ENCODE results near the gene PRKAG2.
A peak's percentile ranks its signal among the peaks of the same experiment; 100 is the strongest.

The PRKAG2 gene

GRCh38 chr7:151891753-151892152 lies 14.8 kb upstream of the PRKAG2 start:
- Histone ChIP-seq H3K4me3 (ENCODE audit: low read length) (no peak overlapping the region), H3K9me3 (ENCODE audit: control insufficient read depth, low read length) (no peaks in the 10 kb centered on the region), H3K36me3 (ENCODE audit: control insufficient read depth, insufficient read depth, low read length, severe bottlenecking) (no peaks in the 10 kb centered on the region), H3K9ac (ENCODE audit: low read length) (no peak overlapping the region), H3K27me3 (replicated peaks; ENCODE audit: control insufficient read depth, insufficient read depth, low read length) (peaks cover 70% of the 10 kb centered on the region), H3K4me1 (ENCODE audit: control insufficient read depth, insufficient read depth, low read length) (no peaks in the 10 kb centered on the region)
- DNase-seq (ENCODE audit: low read depth), result no peak

GRCh38 chr7:151891182-151891581 lies 14.3 kb upstream of the PRKAG2 start:
- peaks cover 72% of the 10 kb centered on the region for H3K27me3 ChIP-seq (replicated peaks; ENCODE audit: control insufficient read depth, insufficient read depth, low read length)
- DNase-seq (ENCODE audit: low read depth), result no peak

GRCh38 chr7:151890355-151891004 lies 13.6 kb upstream of the PRKAG2 start:
- Histone ChIP-seq H3K9ac (ENCODE audit: low read length) (no peak overlapping the region), H3K4me3 (ENCODE audit: low read length) (no peak overlapping the region), H3K36me3 (ENCODE audit: control insufficient read depth, insufficient read depth, low read length, severe bottlenecking) (no peaks in the 10 kb centered on the region), H3K27me3 (replicated peaks; ENCODE audit: control insufficient read depth, insufficient read depth, low read length) (peaks cover 79% of the 10 kb centered on the region), H3K4me1 (ENCODE audit: control insufficient read depth, insufficient read depth, low read length) (no peaks in the 10 kb centered on the region), H3K9me3 (ENCODE audit: control insufficient read depth, low read length) (no peaks in the 10 kb centered on the region)
- no peak for DNase-seq (ENCODE audit: low read depth)

More at GRCh38 chr7:151891182-151891581, 14.3 kb upstream of the PRKAG2 start:
- H3K4me3 ChIP-seq (ENCODE audit: low read length), result no peak overlapping the region
- H3K36me3 ChIP-seq (ENCODE audit: control insufficient read depth, insufficient read depth, low read length, severe bottlenecking), result no peaks in the 10 kb centered on the region
- H3K9ac ChIP-seq (ENCODE audit: low read length), result no peak overlapping the region
- no peaks in the 10 kb centered on the region for H3K9me3 ChIP-seq (ENCODE audit: control insufficient read depth, low read length)
- H3K4me1 ChIP-seq (ENCODE audit: control insufficient read depth, insufficient read depth, low read length), result no peaks in the 10 kb centered on the region

- Histone ChIP-seq H3K9ac (ENCODE audit: low read length) (no peak overlapping the region), H3K36me3 (ENCODE audit: control insufficient read depth, insufficient read depth, low read length, severe bottlenecking) (no peaks in the 10 kb centered on the region), H3K4me3 (ENCODE audit: low read length) (no peak overlapping the region), H3K9me3 (ENCODE audit: control insufficient read depth, low read length) (no peaks in the 10 kb centered on the region), H3K4me1 (ENCODE audit: control insufficient read depth, insufficient read depth, low read length) (peaks cover 6% of the 10 kb centered on the region), H3K27me3 (replicated peaks; ENCODE audit: control insufficient read depth, insufficient read depth, low read length) (peaks cover 87% of the 10 kb centered on the region)
- no peak for DNase-seq (ENCODE audit: low read depth)
Measured at GRCh38 chr7:151889406-151890354, 12.8 kb upstream of the PRKAG2 start.

GRCh38 chr7:151888079-151889067 lies 11.5 kb upstream of the PRKAG2 start:
- Histone ChIP-seq H3K27me3 (replicated peaks; ENCODE audit: control insufficient read depth, insufficient read depth, low read length) (peaks cover 90% of the 10 kb centered on the region), H3K36me3 (ENCODE audit: control insufficient read depth, insufficient read depth, low read length, severe bottlenecking) (no peaks in the 10 kb centered on the region), H3K4me3 (ENCODE audit: low read length) (no peak overlapping the region), H3K9ac (ENCODE audit: low read length) (no peak overlapping the region), H3K9me3 (ENCODE audit: control insufficient read depth, low read length) (no peaks in the 10 kb centered on the region), H3K4me1 (ENCODE audit: control insufficient read depth, insufficient read depth, low read length) (peaks cover 16% of the 10 kb centered on the region)
- no peak for DNase-seq (ENCODE audit: low read depth)

GRCh38 chr7:151886783-151887182 lies 9.9 kb upstream of the PRKAG2 start:
- H3K27me3 ChIP-seq (replicated peaks; ENCODE audit: control insufficient read depth, insufficient read depth, low read length), result peaks cover 80% of the 10 kb centered on the region
- H3K36me3 ChIP-seq (ENCODE audit: control insufficient read depth, insufficient read depth, low read length, severe bottlenecking), result no peaks in the 10 kb centered on the region
- peaks cover 29% of the 10 kb centered on the region for H3K4me1 ChIP-seq (ENCODE audit: control insufficient read depth, insufficient read depth, low read length)
- no peaks in the 10 kb centered on the region for H3K9me3 ChIP-seq (ENCODE audit: control insufficient read depth, low read length)
- H3K4me3 ChIP-seq (ENCODE audit: low read length), result no peak overlapping the region
- no peak overlapping the region for H3K9ac ChIP-seq (ENCODE audit: low read length)
- DNase-seq (ENCODE audit: low read depth), result no peak

- H3K9ac ChIP-seq (ENCODE audit: low read length), result no peak overlapping the region
- peaks cover 64% of the 10 kb centered on the region for H3K27me3 ChIP-seq (replicated peaks; ENCODE audit: control insufficient read depth, insufficient read depth, low read length)
- H3K9me3 ChIP-seq (ENCODE audit: control insufficient read depth, low read length), result no peaks in the 10 kb centered on the region
- DNase-seq (ENCODE audit: low read depth), result no peak
- H3K36me3 ChIP-seq (ENCODE audit: control insufficient read depth, insufficient read depth, low read length, severe bottlenecking), result no peaks in the 10 kb centered on the region
- H3K4me3 ChIP-seq (ENCODE audit: low read length), result no peak overlapping the region
- peaks cover 29% of the 10 kb centered on the region for H3K4me1 ChIP-seq (ENCODE audit: control insufficient read depth, insufficient read depth, low read length)
Measured at GRCh38 chr7:151885202-151885580, 8.3 kb upstream of the PRKAG2 start.

- Histone ChIP-seq H3K4me3 (ENCODE audit: low read length) (no peak overlapping the region), H3K27me3 (replicated peaks; ENCODE audit: control insufficient read depth, insufficient read depth, low read length) (peaks cover 61% of the 10 kb centered on the region), H3K9me3 (ENCODE audit: control insufficient read depth, low read length) (no peaks in the 10 kb centered on the region), H3K4me1 (ENCODE audit: control insufficient read depth, insufficient read depth, low read length) (peaks cover 29% of the 10 kb centered on the region), H3K36me3 (ENCODE audit: control insufficient read depth, insufficient read depth, low read length, severe bottlenecking) (no peaks in the 10 kb centered on the region), H3K9ac (ENCODE audit: low read length) (no peak overlapping the region)
- no peak for DNase-seq (ENCODE audit: low read depth)
Measured at GRCh38 chr7:151884312-151885201, 7.6 kb upstream of the PRKAG2 start.

GRCh38 chr7:151883857-151884256 lies 6.9 kb upstream of the PRKAG2 start:
- Histone ChIP-seq H3K4me1 (ENCODE audit: control insufficient read depth, insufficient read depth, low read length) (peaks cover 29% of the 10 kb centered on the region), H3K9me3 (ENCODE audit: control insufficient read depth, low read length) (no peaks in the 10 kb centered on the region), H3K36me3 (ENCODE audit: control insufficient read depth, insufficient read depth, low read length, severe bottlenecking) (no peaks in the 10 kb centered on the region), H3K9ac (ENCODE audit: low read length) (peak overlapping the region; percentile 59), H3K4me3 (ENCODE audit: low read length) (no peak overlapping the region), H3K27me3 (replicated peaks; ENCODE audit: control insufficient read depth, insufficient read depth, low read length) (peaks cover 55% of the 10 kb centered on the region)
- DNase-seq (ENCODE audit: low read depth), result no peak

- Histone ChIP-seq H3K4me1 (ENCODE audit: control insufficient read depth, insufficient read depth, low read length) (peaks cover 31% of the 10 kb centered on the region), H3K27me3 (replicated peaks; ENCODE audit: control insufficient read depth, insufficient read depth, low read length) (peaks cover 50% of the 10 kb centered on the region), H3K36me3 (ENCODE audit: control insufficient read depth, insufficient read depth, low read length, severe bottlenecking) (no peaks in the 10 kb centered on the region), H3K9me3 (ENCODE audit: control insufficient read depth, low read length) (no peaks in the 10 kb centered on the region), H3K9ac (ENCODE audit: low read length) (no peak overlapping the region), H3K4me3 (ENCODE audit: low read length) (no peak overlapping the region)
- no peak for DNase-seq (ENCODE audit: low read depth)
Measured at GRCh38 chr7:151882734-151883133, 5.8 kb upstream of the PRKAG2 start.
